ENCODE measurements around the gene XRRA1.
"Not testable (repeated sequence)": the region's sequence is repeated elsewhere in the genome, so short reads cannot be mapped to it uniquely, and the experiment has no call there.

XRRA1 gene

GRCh38 chr11:74826901-74827300 is 122.0 kb downstream of the XRRA1 start:
- Histone ChIP-seq H3K27me3 (no peaks in the 10 kb centered on the region), H3K4me1 (peaks cover 0 to 17% (median 9%) of the 10 kb centered on the region in 4 donors), H3K36me3 (peaks cover 4 to 17% (median 6%) of the 10 kb centered on the region in 3 donors), H3K27ac (no peak overlapping the region), H3K9me3 (no peaks in the 10 kb centered on the region), H3K4me3 (no peak overlapping the region)
- TF ChIP-seq CTCF (IDR thresholded peaks at IDR 0.05) = no peak
- intact Hi-C loops (cut with DNase I; ENCODE audit: low total_unique reads) = no loop called here
- DNase-seq = no peak

GRCh38 chr11:74825596-74825995 is 123.3 kb downstream of the XRRA1 start:
- H3K9me3 ChIP-seq; DNase-seq; H3K27me3 ChIP-seq; H3K27ac ChIP-seq; H3K4me3 ChIP-seq; intact Hi-C loops (cut with DNase I; ENCODE audit: low total_unique reads): not testable (repeated sequence)
- peaks cover 4 to 17% (median 8%) of the 10 kb centered on the region in 3 donors for H3K36me3 ChIP-seq
- peaks cover 0 to 28% (median 13%) of the 10 kb centered on the region in 4 donors for H3K4me1 ChIP-seq

GRCh38 chr11:74824285-74824982 is 124.5 kb downstream of the XRRA1 start:
- peaks cover 4 to 17% (median 8%) of the 10 kb centered on the region in 3 donors for H3K36me3 ChIP-seq
- no peaks in the 10 kb centered on the region for H3K27me3 ChIP-seq
- intact Hi-C loops (cut with DNase I; ENCODE audit: low total_unique reads) = no loop called here
- no peaks in the 10 kb centered on the region for H3K9me3 ChIP-seq
- no peak for DNase-seq
- no peak overlapping the region for H3K4me3 ChIP-seq
- H3K4me1 ChIP-seq = peaks cover 0 to 40% (median 14%) of the 10 kb centered on the region in 4 donors
- TF ChIP-seq CTCF (IDR thresholded peaks at IDR 0.05) = no peak
- no peak overlapping the region for H3K27ac ChIP-seq

- H3K4me3 ChIP-seq = no peak overlapping the region
- TF ChIP-seq CTCF (IDR thresholded peaks at IDR 0.05) = no peak
- intact Hi-C loops (cut with DNase I; ENCODE audit: low total_unique reads) = no loop called here
- peaks cover 4 to 18% (median 16%) of the 10 kb centered on the region in 3 donors for H3K36me3 ChIP-seq
- DNase-seq = no peak
- peaks cover 0 to 53% (median 16%) of the 10 kb centered on the region in 4 donors for H3K4me1 ChIP-seq
- H3K27me3 ChIP-seq = no peaks in the 10 kb centered on the region
- peak overlapping the region; percentile 41 to 53 for H3K27ac ChIP-seq
- no peaks in the 10 kb centered on the region for H3K9me3 ChIP-seq
Observed at GRCh38 chr11:74822170-74822569, 126.7 kb downstream of the XRRA1 start.

GRCh38 chr11:74820763-74821162 is 128.1 kb downstream of the XRRA1 start:
- DNase-seq = no peak
- Histone ChIP-seq H3K36me3 (peaks cover 4 to 18% (median 11%) of the 10 kb centered on the region in 3 donors), H3K27ac (peak overlapping the region; percentile 27 to 33), H3K4me3 (no peak overlapping the region), H3K27me3 (no peaks in the 10 kb centered on the region), H3K9me3 (no peaks in the 10 kb centered on the region), H3K4me1 (peaks cover 0 to 53% (median 16%) of the 10 kb centered on the region in 4 donors)
- no peak for TF ChIP-seq CTCF (IDR thresholded peaks at IDR 0.05)
- intact Hi-C loops (cut with DNase I; ENCODE audit: low total_unique reads) = no loop called here

- peaks cover 1 to 18% (median 2%) of the 10 kb centered on the region in 3 donors for H3K36me3 ChIP-seq
- H3K27me3 ChIP-seq = no peaks in the 10 kb centered on the region
- intact Hi-C loops (cut with DNase I; ENCODE audit: low total_unique reads) = no loop called here
- peak overlapping the region in 1 of 2 donors; percentile 20 for H3K27ac ChIP-seq
- H3K4me3 ChIP-seq = no peak overlapping the region
- DNase-seq = no peak
- no peaks in the 10 kb centered on the region for H3K9me3 ChIP-seq
- H3K4me1 ChIP-seq = peaks cover 0 to 53% (median 16%) of the 10 kb centered on the region in 4 donors
- TF ChIP-seq CTCF (IDR thresholded peaks at IDR 0.05) = no peak
Observed at GRCh38 chr11:74819400-74819799, 129.5 kb downstream of the XRRA1 start.
